K562 (cell line): ENCODE data around the gene PHTF1. TPM values are rescaled to one million over a fixed set of nuclear protein-coding genes. Genes with fewer than 3 reads are reported as not detected.

Source experiments
- ARID4B ChIP-seq: sonication (generic); formaldehyde crosslinking; IDR thresholded peaks from 2 replicates; pipeline ENCODE4 v1.8.0; 2022; ENCODE audit warnings: mild to moderate bottlenecking, missing genetic modification reagents
- ATF3 ChIP-seq, 2 experiments: fragments of 450-650 bp in 1 of 2; sonication (generic) in 1 of 2; formaldehyde crosslinking in 1 of 2; IDR thresholded peaks in 1 of 2; conservative IDR thresholded peaks in 1 of 2; 2 replicates each; pipeline versions ENCODE4 v1.6.1 to v1.8.1; 2016 to 2023; ENCODE audit warnings: mild to moderate bottlenecking in 2 of 2, moderate library complexity in 2 of 2, inconsistent platforms in 1 of 2, missing genetic modification reagents in 1 of 2
- CBFA2T3 ChIP-seq: fragments of 450-650 bp; IDR thresholded peaks from 2 replicates; pipeline ENCODE4 v1.6.1; 2017
- FOXJ2 ChIP-seq: fragments of 200-800 bp; sonication (Bioruptor generic); IDR thresholded peaks from 2 replicates; pipeline ENCODE4 v1.6.1; 2016; ENCODE audit warnings: missing genetic modification characterization, missing compliant biosample characterization
- JUN ChIP-seq, 2 experiments: sonication (generic) in 1 of 2; formaldehyde crosslinking in 1 of 2; IDR thresholded peaks; 2 replicates each; pipeline versions ENCODE4 v1.6.1 to v1.8.0; 2012 to 2022; ENCODE audit warnings: borderline replicate concordance in 2 of 2, mild to moderate bottlenecking in 2 of 2, improper control_type of control experiment in 1 of 2, low read depth in 1 of 2, low read length in 1 of 2, missing genetic modification reagents in 1 of 2
- MLLT1 ChIP-seq, 2 experiments: fragments of 450-650 bp; IDR thresholded peaks; 2 replicates each; pipeline ENCODE4 v1.6.1; 2016
- SMARCA5 ChIP-seq: fragments of 450-650 bp; IDR thresholded peaks from 2 replicates; pipeline ENCODE4 v1.6.1; 2016
- TRIM28 ChIP-seq: fragments of 450-650 bp; IDR thresholded peaks from 2 replicates; pipeline ENCODE4 v1.6.1; 2017
- ZNF23 ChIP-seq: fragments of 250-450 bp; sonication (Bioruptor Pico); IDR thresholded peaks from 2 replicates; pipeline ENCODE4 v1.4.0; 2020; ENCODE audit warnings: mild to moderate bottlenecking
- ZNF318 ChIP-seq, 2 experiments: fragments of 450-650 bp; IDR thresholded peaks; 2 replicates each; pipeline ENCODE4 v1.6.1; 2016; ENCODE audit warnings: mild to moderate bottlenecking in 2 of 2, borderline replicate concordance in 1 of 2, low read depth in 1 of 2, moderate library complexity in 1 of 2
- polyA plus RNA-seq, 8 experiments: library from polyadenylated mRNA; depleted of rRNA in 4 of 8; stranded (reverse) in 5 of 8; unstranded in 3 of 8; fragments of >200 nt; fragmentation: Nextera tagmentation in 2 of 8; fragmentation: Illumina TruSeq in 1 of 8; extraction: Ambion mirVana in 2 of 8; extraction: Trizol in 1 of 8; gene quantifications; 2 replicates each; pipeline versions ENCODE4 v1.2.1 to v1.2.3, GENCODE V29; 2011 to 2014; ENCODE audit warnings: inconsistent platforms in 1 of 8, missing spikeins in 1 of 8
- total RNA-seq, 7 experiments: library from RNA; depleted of rRNA in 6 of 7; stranded (reverse); fragments of >200 nt in 6 of 7; fragmentation: Illumina TruSeq in 2 of 7; extraction: Trizol in 2 of 7; gene quantifications; 2 replicates each; pipeline versions ENCODE4 v1.2.1 to v1.2.3, GENCODE V29; 2011 to 2021; ENCODE audit warnings: low replicate concordance in 1 of 7

The PHTF1 gene
- total and polyA plus RNA-seq, 9 of the 15 experiments (the other 6 are each of a cell fraction or from before 2014, with no cell fraction given) = 8.4 to 36.2 (median 23.0) TPM

- TF ChIP-seq ZNF318 (IDR thresholded peaks at IDR 0.05; ENCODE audit: borderline replicate concordance in 1 of 2, low read depth in 1 of 2) (peak in 1 of 2 experiments; percentile 79; a peak in 2 of 4 replicates), JUN (IDR thresholded peaks at IDR 0.05; ENCODE audit: borderline replicate concordance, low read depth, low read length) (peak; percentile 98), JUN (CRISPR knock-in tag; IDR thresholded peaks at IDR 0.05; ENCODE audit: borderline replicate concordance) (no peak), ATF3 (IDR thresholded peaks at IDR 0.05) (peak; percentile 99), ATF3 (CRISPR knock-in tag; conservative IDR thresholded peaks at IDR 0.05) (peak; percentile 94; the same call in 1 of the 2 replicates), TRIM28 (no peak), SMARCA5 (peak; percentile 43; the same call in 1 of the 2 replicates), ZNF23 (CRISPR knock-in tag) (no peak), CBFA2T3 (peak; percentile 75), MLLT1 (IDR thresholded peaks at IDR 0.05) (peak in 1 of 2 experiments; percentile 80; a peak in 2 of 4 replicates), FOXJ2 (tag) (no peak), ARID4B (no peak)
These were observed 45.4 kb upstream of the PHTF1 start (continued) for GRCh38 chr1:113804421-113805255.
